Measurements from ENCODE around the gene GNB1L. TPM values are rescaled to one million over a fixed set of nuclear protein-coding genes. Genes with fewer than 3 reads are reported as not detected.

Gene GNB1L
- total RNA-seq, 1 experiment from 2014 or later: 15.8 TPM

DNA sequence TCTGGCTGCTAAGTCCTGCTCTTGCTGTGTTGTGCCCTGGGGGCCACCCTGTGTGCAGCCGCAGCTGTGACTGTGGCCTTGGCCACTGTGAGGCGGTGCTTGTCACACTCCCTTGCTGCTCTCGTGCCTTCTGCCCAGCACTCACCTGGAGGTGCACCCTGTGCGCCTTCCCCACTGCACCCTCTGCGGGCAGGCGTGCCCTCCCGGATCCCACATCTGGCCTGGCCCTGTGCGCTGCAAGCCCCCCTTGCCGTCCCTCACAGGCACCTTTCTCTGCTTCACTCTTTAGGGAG, 66.9 kb downstream of the GNB1L start:
- H3K4me3 ChIP-seq (ENCODE audit: low read depth, low read length): no peak overlapping the region
- H3K36me3 ChIP-seq (ENCODE audit: control insufficient read depth, insufficient read depth, low read length): no peaks in the 10 kb centered on the region
- ChIA-PET POLR2A (no interaction called here), CTCF (no interaction called here)
- Mint-ChIP-seq H3K27ac (ENCODE audit: unreplicated experiment) (no peak overlapping the region), H3K27me3 (ENCODE audit: insufficient read depth, unreplicated experiment) (no peaks in the 10 kb centered on the region), H3K36me3 (ENCODE audit: insufficient read depth, unreplicated experiment) (peaks cover 11% of the 10 kb centered on the region), H3K4me3 (ENCODE audit: unreplicated experiment) (no peak overlapping the region), H3K9me3 (ENCODE audit: unreplicated experiment) (no peaks in the 10 kb centered on the region), H3K4me1 (ENCODE audit: low read depth, unreplicated experiment) (no peaks in the 10 kb centered on the region)
- intact Hi-C loops (cut with micrococcal nuclease; ENCODE audit: unreplicated experiment): no loop called here
- H3K27me3 ChIP-seq (replicated peaks; ENCODE audit: control insufficient read depth, insufficient read depth, low read length): no peaks in the 10 kb centered on the region
- no peaks in the 10 kb centered on the region for H3K4me1 ChIP-seq
- peaks cover 5% of the 10 kb centered on the region; the same call in 1 of the 2 replicates for H3K9me3 ChIP-seq
- no peak for DNase-seq
- no TSS peak for BruUV-seq (replicated peaks)
- TF ChIP-seq, protein P1, sequence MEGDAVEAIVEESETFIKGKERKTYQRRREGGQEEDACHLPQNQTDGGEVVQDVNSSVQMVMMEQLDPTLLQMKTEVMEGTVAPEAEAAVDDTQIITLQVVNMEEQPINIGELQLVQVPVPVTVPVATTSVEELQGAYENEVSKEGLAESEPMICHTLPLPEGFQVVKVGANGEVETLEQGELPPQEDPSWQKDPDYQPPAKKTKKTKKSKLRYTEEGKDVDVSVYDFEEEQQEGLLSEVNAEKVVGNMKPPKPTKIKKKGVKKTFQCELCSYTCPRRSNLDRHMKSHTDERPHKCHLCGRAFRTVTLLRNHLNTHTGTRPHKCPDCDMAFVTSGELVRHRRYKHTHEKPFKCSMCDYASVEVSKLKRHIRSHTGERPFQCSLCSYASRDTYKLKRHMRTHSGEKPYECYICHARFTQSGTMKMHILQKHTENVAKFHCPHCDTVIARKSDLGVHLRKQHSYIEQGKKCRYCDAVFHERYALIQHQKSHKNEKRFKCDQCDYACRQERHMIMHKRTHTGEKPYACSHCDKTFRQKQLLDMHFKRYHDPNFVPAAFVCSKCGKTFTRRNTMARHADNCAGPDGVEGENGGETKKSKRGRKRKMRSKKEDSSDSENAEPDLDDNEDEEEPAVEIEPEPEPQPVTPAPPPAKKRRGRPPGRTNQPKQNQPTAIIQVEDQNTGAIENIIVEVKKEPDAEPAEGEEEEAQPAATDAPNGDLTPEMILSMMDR (IDR thresholded peaks at IDR 0.05; ENCODE audit: insufficient read depth in 1 of 2, low read depth in 1 of 2, low read length in 1 of 2, severe bottlenecking in 1 of 2, unreplicated experiment in 1 of 2): no peak

DNA sequence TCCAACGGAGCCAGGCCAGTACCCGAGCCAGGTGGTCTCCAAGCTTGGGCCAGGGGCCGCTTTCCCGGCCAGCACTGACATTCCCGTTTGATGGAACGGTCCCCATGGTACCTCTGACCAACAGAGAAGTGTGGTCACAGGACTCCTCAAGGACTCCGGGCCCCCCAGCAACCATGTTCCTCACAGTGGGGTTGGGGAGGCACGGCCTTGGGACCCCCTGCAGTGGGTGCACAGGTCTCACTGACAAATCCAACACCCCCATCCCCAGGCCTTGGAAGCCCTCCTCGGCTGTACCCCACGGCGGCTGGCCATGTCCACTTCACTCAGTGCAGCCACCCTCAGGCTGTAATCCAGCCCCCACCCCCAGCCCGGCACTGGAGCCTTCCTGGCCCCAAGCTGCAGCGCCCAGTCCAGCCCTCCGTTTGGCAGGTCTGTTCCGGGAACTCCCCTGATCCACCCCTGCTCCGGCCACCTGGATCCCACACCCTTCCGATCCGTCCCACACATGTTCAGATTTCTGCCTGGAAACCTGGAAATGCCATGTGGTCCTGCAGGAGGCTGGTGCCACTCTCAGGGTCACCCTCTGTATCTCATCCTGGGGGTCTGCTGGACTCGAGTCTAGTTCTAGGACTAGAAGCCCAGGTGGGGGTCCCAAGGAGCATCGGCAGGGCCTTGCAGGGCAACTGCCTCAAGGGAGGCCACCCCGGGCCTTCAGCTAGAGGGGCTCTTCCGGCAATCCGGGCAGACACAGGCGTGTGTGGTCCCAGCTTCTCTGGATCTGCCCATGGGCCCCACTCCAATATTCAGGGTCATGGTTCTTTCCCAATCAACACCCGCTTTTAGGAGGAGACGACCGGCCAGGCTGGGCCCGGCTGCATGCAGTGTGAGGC, 67.5 kb downstream of the GNB1L start:
- intact Hi-C loops (cut with micrococcal nuclease; ENCODE audit: unreplicated experiment): no loop called here
- Mint-ChIP-seq H3K4me1 (ENCODE audit: low read depth, unreplicated experiment) (no peaks in the 10 kb centered on the region), H3K36me3 (ENCODE audit: insufficient read depth, unreplicated experiment) (peaks cover 6% of the 10 kb centered on the region), H3K27ac (ENCODE audit: unreplicated experiment) (no peak overlapping the region), H3K9me3 (ENCODE audit: unreplicated experiment) (no peaks in the 10 kb centered on the region), H3K4me3 (ENCODE audit: unreplicated experiment) (no peak overlapping the region), H3K27me3 (ENCODE audit: insufficient read depth, unreplicated experiment) (no peaks in the 10 kb centered on the region)
- ChIA-PET CTCF (no interaction called here), POLR2A (no interaction called here)
- TF ChIP-seq, protein P1 (IDR thresholded peaks at IDR 0.05; ENCODE audit: insufficient read depth in 1 of 2, low read depth in 1 of 2, low read length in 1 of 2, severe bottlenecking in 1 of 2, unreplicated experiment in 1 of 2): no peak
- H3K27me3 ChIP-seq (replicated peaks; ENCODE audit: control insufficient read depth, insufficient read depth, low read length): no peaks in the 10 kb centered on the region
- peaks cover 6% of the 10 kb centered on the region; the same call in 1 of the 2 replicates for H3K9me3 ChIP-seq
- no peaks in the 10 kb centered on the region for H3K36me3 ChIP-seq (ENCODE audit: control insufficient read depth, insufficient read depth, low read length)
- H3K4me3 ChIP-seq (ENCODE audit: low read depth, low read length): no peak overlapping the region
- no TSS peak for BruUV-seq (replicated peaks)
- no peaks in the 10 kb centered on the region for H3K4me1 ChIP-seq
- no peak for DNase-seq

DNA sequence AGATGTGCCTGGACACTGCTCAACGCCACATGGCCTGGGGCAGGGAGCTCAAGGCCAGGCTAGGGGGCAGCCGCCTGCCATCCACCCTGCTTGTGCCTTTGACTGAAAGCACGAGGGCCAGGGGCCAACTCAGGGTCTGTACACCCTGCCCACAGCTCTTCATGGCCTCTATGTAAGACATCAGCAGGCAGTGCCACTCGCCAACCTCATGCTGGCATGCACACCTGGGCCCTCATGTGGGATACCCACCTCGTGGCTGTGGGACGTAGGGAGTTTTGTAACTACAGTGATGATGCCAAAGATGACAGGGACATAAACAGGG, 68.4 kb downstream of the GNB1L start:
- no peaks in the 10 kb centered on the region for H3K4me1 Mint-ChIP-seq (ENCODE audit: low read depth, unreplicated experiment)
- Histone ChIP-seq H3K9me3 (peaks cover 4% of the 10 kb centered on the region; the same call in 1 of the 2 replicates), H3K4me1 (no peaks in the 10 kb centered on the region), H3K27me3 (replicated peaks; ENCODE audit: control insufficient read depth, insufficient read depth, low read length) (no peaks in the 10 kb centered on the region), H3K36me3 (ENCODE audit: control insufficient read depth, insufficient read depth, low read length) (no peaks in the 10 kb centered on the region), H3K4me3 (ENCODE audit: low read depth, low read length) (no peak overlapping the region)
- ChIA-PET POLR2A (no interaction called here), CTCF (no interaction called here)
- no peak overlapping the region for H3K27ac Mint-ChIP-seq (ENCODE audit: unreplicated experiment)
- intact Hi-C loops (cut with micrococcal nuclease; ENCODE audit: unreplicated experiment): no loop called here
- no TSS peak for BruUV-seq (replicated peaks)
- no peak for DNase-seq
- no peaks in the 10 kb centered on the region for H3K27me3 Mint-ChIP-seq (ENCODE audit: insufficient read depth, unreplicated experiment)
- TF ChIP-seq, protein P1 (IDR thresholded peaks at IDR 0.05; ENCODE audit: insufficient read depth in 1 of 2, low read depth in 1 of 2, low read length in 1 of 2, severe bottlenecking in 1 of 2, unreplicated experiment in 1 of 2): no peak
- H3K9me3 Mint-ChIP-seq (ENCODE audit: unreplicated experiment): no peaks in the 10 kb centered on the region
- H3K36me3 Mint-ChIP-seq (ENCODE audit: insufficient read depth, unreplicated experiment): no peaks in the 10 kb centered on the region
- no peak overlapping the region for H3K4me3 Mint-ChIP-seq (ENCODE audit: unreplicated experiment)
